Stimulated activated effector memory CD8-positive, alpha-beta T cell treated with anti-CD3 and anti-CD28 coated beads, Interleukin-12 subunit alpha, Interleukin-12 subunit beta, amount 100 ng/mL, for 72 hours (primary cell): Measurements from ENCODE around the gene POC5.
"Not testable (repeated sequence)": the region's sequence is repeated elsewhere in the genome, so short reads cannot be mapped to it uniquely, and the experiment has no call there.

Source experiments
- ATAC-seq: fragments of 150-1000 bp; cut with Tn5 transposase; 2 replicates; pipeline ENCODE4 v1.10.0; 2021
- DNase-seq, 2 donors: peaks; one replicate each; pipeline ENCODE4 v3.0.0; 2021 to 2022; ENCODE audit warnings: low spot score in 2 of 2
- H3K27ac Mint-ChIP-seq: one replicate; pipeline ENCODE4 v1.8.0; 2022; ENCODE audit warnings: mild to moderate bottlenecking, mixed read lengths
- H3K36me3 Mint-ChIP-seq: one replicate; pipeline ENCODE4 v1.8.0; 2022; ENCODE audit warnings: mild to moderate bottlenecking, mixed read lengths
- H3K4me1 Mint-ChIP-seq: one replicate; pipeline ENCODE4 v1.8.0; 2022; ENCODE audit warnings: mixed read lengths
- H3K4me3 Mint-ChIP-seq: one replicate; pipeline ENCODE4 v1.8.0; 2022; ENCODE audit warnings: mild to moderate bottlenecking, mixed read lengths
- H3K9me3 Mint-ChIP-seq: one replicate; pipeline ENCODE4 v1.8.0; 2022; ENCODE audit warnings: mixed read lengths

The POC5 gene, protein sequence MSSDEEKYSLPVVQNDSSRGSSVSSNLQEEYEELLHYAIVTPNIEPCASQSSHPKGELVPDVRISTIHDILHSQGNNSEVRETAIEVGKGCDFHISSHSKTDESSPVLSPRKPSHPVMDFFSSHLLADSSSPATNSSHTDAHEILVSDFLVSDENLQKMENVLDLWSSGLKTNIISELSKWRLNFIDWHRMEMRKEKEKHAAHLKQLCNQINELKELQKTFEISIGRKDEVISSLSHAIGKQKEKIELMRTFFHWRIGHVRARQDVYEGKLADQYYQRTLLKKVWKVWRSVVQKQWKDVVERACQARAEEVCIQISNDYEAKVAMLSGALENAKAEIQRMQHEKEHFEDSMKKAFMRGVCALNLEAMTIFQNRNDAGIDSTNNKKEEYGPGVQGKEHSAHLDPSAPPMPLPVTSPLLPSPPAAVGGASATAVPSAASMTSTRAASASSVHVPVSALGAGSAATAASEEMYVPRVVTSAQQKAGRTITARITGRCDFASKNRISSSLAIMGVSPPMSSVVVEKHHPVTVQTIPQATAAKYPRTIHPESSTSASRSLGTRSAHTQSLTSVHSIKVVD

DNA sequence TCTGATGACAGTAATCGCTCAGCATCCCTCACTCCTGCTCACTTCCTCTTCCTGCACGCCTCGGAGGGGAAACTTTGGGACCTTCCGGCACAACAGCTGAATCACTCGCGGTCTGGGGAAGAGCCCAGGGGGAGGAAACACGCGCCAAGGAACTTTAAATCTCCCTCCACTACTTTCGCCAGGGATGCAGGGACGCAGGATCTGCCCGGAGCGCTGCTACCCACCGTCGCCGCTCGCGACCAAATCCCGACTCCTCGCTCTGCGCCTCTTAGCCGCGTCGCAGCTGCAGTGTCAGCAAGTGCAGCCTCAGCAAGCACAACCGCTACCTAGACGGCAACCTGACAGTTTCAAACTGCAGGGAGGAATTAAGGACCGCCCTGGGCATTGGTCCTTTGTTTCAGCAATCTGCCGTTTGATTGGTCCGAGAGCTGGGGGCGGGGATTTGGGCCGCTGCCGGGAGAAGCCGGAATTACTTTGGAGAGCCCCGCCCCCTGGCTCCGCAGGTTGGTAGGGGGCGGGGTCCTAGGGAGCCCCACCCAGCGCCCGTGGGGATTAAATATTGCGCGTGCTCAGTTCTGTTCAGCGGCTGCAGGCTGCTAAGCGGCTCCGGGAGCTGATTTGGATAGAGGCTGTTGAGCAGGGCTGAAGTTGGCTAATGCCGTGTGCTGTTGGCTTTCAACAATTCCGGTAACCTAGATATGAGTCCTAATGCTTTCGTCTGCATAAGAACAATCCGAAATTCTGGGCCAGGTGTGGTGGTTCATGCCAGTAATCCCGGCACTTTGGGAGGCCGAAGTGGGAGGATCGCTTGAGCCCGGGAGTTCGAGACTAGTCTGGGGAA, at the start of gene POC5:
TSS of gene POC5 (minus strand) at position 356 of the 841 bp plus-strand sequence. CDS start 4,500 bp downstream, outside the sequence.
- peak; percentile 98 for ATAC-seq
- peaks cover 31% of the 10 kb centered on the region for H3K36me3 Mint-ChIP-seq
- H3K4me3 Mint-ChIP-seq: peak within 1 kb of the TSS; percentile 97
- DNase-seq: peak; percentile 92 to 98
- peak within 1 kb of the TSS; percentile 99 for H3K27ac Mint-ChIP-seq
- H3K9me3 Mint-ChIP-seq: no peaks in the 10 kb centered on the region
- H3K4me1 Mint-ChIP-seq: peaks cover 31% of the 10 kb centered on the region

DNA sequence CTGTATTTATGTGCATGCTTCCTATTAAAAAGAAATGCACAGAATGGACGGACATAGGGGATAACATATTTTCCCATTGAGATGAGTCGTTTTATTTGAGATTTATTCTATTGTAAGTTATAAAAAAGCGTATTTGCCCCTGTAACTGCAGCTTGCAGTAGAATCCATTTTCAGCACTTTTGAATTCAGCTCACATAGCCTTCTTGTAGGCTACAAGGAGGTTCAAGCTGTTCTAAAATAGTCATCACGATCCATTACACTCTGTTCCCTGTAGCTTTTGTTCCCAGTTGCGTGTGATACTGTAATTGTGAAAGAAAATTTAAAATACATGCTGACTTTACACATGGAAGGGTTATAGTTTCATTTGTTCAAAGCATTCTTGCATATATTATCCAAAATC, 40.9 kb upstream of the POC5 start:
- DNase-seq (no peak), ATAC-seq (no peak)
- H3K36me3 Mint-ChIP-seq: no peaks in the 10 kb centered on the region
- no peak overlapping the region for H3K27ac Mint-ChIP-seq
- no peak overlapping the region for H3K4me3 Mint-ChIP-seq
- H3K4me1 Mint-ChIP-seq: no peaks in the 10 kb centered on the region
- H3K9me3 Mint-ChIP-seq: no peaks in the 10 kb centered on the region

DNA sequence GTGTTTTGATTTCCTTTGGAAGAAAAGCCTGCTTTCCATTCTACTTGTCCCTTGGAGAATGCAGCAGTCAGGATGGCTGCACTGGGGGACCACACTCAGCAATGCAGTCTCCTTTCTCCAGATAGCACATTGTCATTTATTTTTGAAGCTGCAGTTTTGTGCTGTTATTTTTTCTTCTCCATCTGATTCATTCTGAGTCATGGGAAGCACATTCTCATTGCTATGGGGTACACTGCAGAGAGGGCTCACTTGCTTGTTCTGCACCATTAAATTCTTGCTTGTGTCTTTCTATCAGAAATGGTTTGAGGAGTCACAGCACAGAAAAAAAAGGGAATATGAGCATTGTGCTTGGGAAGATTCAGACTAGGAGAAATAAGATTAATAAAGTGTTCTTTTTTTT, 39.7 kb upstream of the POC5 start:
- no peaks in the 10 kb centered on the region for H3K4me1 Mint-ChIP-seq
- no peak overlapping the region for H3K27ac Mint-ChIP-seq
- no peaks in the 10 kb centered on the region for H3K9me3 Mint-ChIP-seq
- H3K4me3 Mint-ChIP-seq: no peak overlapping the region
- no peaks in the 10 kb centered on the region for H3K36me3 Mint-ChIP-seq
- DNase-seq (no peak), ATAC-seq (no peak)

DNA sequence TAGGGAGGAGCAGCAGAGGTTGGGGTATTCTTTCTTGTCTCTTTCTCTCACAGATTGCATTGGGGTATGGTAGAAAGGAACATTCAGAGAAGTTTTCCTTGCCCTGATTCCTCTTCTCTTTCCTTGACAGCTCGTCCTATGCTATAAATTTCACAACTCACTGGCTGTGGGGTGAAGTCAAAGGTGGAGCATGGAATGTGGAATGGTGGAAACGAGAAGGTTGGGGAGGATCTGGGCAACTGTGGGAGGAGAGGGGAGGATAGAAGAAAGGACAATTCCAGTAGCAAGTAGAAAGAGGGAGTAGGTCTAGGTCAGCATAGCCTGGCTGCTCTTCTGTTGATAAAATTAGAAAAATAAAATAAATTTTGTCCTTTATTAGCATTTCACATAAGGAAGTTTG, 39.0 kb upstream of the POC5 start:
- no peak overlapping the region for H3K27ac Mint-ChIP-seq
- no peaks in the 10 kb centered on the region for H3K4me1 Mint-ChIP-seq
- H3K9me3 Mint-ChIP-seq: no peaks in the 10 kb centered on the region
- ATAC-seq (no peak), DNase-seq (no peak)
- H3K36me3 Mint-ChIP-seq: no peaks in the 10 kb centered on the region
- no peak overlapping the region for H3K4me3 Mint-ChIP-seq

DNA sequence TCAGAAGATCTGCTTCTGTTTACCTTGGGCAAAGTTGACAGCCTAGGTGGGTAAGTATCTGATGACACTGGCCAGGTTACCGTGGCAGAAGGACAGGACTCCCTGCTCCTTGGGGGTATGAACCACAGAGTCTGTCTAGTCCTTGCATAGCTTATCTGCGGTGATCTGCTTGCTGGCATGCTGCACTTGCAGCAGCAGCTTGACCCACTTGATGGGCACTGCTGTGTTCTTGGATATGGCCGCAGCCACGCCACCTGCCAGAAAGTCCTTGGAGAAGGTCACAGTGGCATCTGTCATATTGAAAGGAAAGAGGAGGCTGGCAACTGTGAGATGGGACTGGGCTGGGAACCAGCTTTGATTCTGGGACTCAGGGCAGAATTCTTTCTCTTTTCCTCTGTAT, 35.9 kb upstream of the POC5 start:
- Mint-ChIP-seq H3K4me1 (no peaks in the 10 kb centered on the region), H3K4me3 (no peak overlapping the region), H3K27ac (no peak overlapping the region), H3K9me3 (no peaks in the 10 kb centered on the region), H3K36me3 (no peaks in the 10 kb centered on the region)
- ATAC-seq (no peak), DNase-seq (no peak)

DNA sequence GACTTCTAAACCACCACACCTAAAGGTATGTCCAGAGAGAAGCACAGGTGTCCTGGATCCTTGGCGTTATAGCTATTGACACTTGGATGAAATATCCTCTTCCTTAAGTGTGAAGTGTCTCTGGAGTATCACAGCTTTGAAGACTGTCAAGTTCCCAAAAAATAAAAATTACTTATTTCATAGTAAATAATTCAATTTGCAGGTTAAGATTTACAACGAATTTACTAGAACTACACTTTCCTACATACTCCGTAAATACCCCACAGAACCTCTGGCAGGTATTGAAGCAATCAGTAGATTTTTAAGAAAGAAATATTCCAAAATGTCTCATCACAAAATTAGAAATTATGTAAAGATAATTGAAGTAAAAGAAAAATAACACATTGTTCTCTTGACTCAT, 27.1 kb upstream of the POC5 start:
- H3K4me3 Mint-ChIP-seq: no peak overlapping the region
- H3K27ac Mint-ChIP-seq: no peak overlapping the region
- ATAC-seq (no peak), DNase-seq (no peak)
- no peaks in the 10 kb centered on the region for H3K36me3 Mint-ChIP-seq
- H3K9me3 Mint-ChIP-seq: peaks cover 4% of the 10 kb centered on the region
- H3K4me1 Mint-ChIP-seq: no peaks in the 10 kb centered on the region

DNA sequence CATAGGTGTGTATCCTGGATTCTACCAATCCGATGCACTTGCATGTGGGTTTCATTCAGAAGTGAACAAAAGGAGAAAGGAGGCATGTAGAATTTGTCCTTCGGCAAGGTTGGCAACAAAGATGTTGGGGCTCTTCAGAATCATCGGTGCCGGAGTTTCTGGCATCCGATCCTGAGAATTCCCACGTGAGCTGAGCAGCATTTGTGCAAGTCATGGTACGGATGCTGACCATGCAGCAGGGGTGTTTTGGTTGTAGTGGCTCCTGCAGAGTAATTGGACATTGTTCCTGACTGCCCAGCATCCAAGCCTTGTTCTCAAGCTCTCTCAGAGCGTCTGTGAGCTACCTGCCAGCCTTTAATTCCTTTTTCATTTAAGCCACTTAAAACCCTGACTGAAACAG, 19.0 kb upstream of the POC5 start:
- Mint-ChIP-seq H3K4me1 (no peaks in the 10 kb centered on the region), H3K4me3 (no peak overlapping the region), H3K9me3 (peaks cover 4% of the 10 kb centered on the region), H3K27ac (no peak overlapping the region), H3K36me3 (no peaks in the 10 kb centered on the region)
- no peak for DNase-seq
- ATAC-seq: no peak

DNA sequence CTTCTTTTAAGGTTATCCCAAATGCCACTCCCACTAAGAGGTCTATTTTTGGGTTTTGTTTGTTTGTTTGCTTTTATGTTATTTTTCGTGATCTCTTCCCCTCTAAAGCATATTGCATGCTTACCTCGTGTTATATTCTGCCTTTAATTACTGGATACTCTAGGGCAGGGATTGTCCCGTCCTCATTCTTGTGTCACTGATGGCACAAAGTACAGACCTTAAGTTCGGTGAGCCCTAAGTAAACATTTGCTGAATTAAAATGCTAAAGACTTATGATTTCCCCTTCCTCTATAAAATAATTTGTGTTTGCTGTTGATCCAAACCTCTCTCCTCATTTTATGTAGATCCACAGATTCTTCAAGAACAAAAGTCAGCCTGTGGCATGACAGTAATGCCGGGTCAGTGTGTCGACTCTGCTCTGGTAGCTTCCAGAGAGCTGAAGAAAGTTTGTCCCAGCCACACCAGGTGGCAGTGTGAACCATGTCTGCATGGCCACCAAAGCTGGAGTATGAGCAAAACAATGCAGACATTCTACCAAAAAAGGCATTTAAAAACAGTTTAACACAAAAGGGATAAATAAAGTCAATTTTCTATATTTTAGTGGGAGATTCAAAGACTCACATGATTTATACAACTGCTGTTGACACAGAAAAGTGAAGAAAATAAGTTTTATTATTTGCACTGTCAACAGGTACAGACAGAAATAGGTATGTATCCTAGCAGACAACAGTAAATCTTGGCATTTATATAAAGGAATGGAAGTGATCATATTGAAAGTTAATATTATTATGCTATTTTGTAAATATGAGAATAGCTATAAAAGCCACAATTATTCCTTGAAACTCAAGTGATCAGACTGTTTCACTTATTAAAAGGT, 17.9 kb upstream of the POC5 start:
- DNase-seq (no peak), ATAC-seq (no peak)
- no peaks in the 10 kb centered on the region for H3K36me3 Mint-ChIP-seq
- no peak overlapping the region for H3K27ac Mint-ChIP-seq
- H3K4me1 Mint-ChIP-seq: no peaks in the 10 kb centered on the region
- H3K4me3 Mint-ChIP-seq: no peak overlapping the region
- no peaks in the 10 kb centered on the region for H3K9me3 Mint-ChIP-seq

DNA sequence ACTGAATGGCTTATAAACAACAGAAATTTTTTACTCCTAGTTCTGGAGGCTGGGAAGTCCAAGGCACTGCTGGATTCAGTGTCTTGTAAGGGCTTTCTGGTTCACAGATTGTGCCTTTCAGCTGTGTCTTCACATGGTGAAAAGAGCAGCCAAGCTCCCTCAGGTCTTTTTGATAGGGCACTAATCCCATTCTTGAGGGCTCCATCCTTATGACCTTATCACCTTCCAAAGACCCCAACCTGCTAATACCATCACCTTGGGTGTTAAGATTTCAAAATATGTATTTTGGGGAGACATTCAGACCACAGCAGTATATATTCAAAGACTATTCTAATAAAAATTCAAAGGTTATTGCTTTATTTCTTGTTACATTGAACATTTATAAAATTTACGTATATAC, 16.5 kb upstream of the POC5 start:
- no peak for ATAC-seq
- no peak overlapping the region for H3K4me3 Mint-ChIP-seq
- no peak overlapping the region for H3K27ac Mint-ChIP-seq
- H3K4me1 Mint-ChIP-seq: no peaks in the 10 kb centered on the region
- no peaks in the 10 kb centered on the region for H3K36me3 Mint-ChIP-seq
- no peaks in the 10 kb centered on the region for H3K9me3 Mint-ChIP-seq
- no peak for DNase-seq

DNA sequence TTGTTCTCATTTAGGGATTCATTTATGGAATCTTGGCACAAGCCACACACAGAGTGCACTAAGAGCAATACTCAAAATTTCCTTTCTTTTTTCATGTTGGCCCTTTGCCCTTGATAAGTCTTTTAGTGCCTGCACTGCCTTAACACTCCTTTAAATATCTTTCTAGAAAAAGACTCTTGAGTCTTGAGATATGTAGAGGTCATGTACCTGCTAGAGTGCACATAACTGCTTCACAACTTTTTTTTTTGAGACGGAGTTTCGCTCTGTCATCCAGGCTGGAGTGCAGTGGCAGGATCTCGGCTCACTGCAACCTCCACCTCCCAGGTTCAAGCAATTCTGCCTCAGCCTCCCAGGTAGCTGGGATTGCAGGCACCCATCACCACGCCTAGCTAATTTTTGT, 14.3 kb upstream of the POC5 start:
- not testable (repeated sequence) for H3K27ac Mint-ChIP-seq, H3K9me3 Mint-ChIP-seq, H3K36me3 Mint-ChIP-seq, H3K4me1 Mint-ChIP-seq, H3K4me3 Mint-ChIP-seq, ATAC-seq, DNase-seq

DNA sequence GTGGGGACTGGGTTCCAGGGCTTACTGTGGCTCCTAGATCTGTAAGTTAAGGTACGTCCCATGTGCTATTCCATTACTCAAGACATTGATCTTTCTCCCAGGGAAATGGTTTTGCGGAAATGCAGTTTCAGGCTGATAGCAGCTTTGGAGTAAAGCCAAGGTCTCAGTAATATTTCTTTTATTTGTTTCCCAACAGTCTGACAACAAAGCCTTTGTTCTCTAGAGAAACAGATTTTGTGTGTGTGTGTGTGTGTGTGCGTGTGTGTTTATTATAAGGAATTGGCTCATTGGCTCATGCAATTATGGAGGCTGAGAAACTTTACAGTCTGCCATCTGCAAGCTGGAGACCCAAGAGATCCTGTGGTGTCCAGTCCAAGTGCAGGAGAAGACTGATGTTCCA, 12.1 kb upstream of the POC5 start:
- H3K36me3 Mint-ChIP-seq: no peaks in the 10 kb centered on the region

DNA sequence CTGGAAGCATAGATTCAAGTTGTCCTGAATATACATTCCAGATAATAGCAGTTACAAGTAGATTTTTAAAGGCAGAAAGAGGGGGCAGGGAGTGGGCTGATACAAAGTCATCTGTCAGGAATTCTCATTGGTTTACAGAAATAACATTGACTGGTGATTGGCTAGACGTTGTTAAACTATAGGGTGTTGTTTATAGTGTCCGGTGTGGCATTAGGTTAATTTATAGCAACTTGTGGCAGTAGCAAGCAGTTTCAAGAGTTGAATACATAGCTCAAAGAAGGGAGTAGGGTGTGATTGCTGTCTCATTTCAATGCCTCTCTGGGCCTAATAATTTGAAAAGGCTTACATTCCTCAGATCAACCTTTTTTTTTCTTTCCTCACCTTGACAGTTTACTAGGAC, 10.7 kb upstream of the POC5 start:
- no peaks in the 10 kb centered on the region for H3K36me3 Mint-ChIP-seq
- DNase-seq (no peak), ATAC-seq (no peak)
- H3K9me3 Mint-ChIP-seq: no peaks in the 10 kb centered on the region
- H3K4me3 Mint-ChIP-seq: no peak overlapping the region
- H3K27ac Mint-ChIP-seq: no peak overlapping the region
- no peaks in the 10 kb centered on the region for H3K4me1 Mint-ChIP-seq

More for the DNA sequence above, 12.1 kb upstream of the POC5 start:
- DNase-seq (no peak), ATAC-seq (no peak)
- no peaks in the 10 kb centered on the region for H3K4me1 Mint-ChIP-seq
- no peaks in the 10 kb centered on the region for H3K9me3 Mint-ChIP-seq
- H3K27ac Mint-ChIP-seq: no peak overlapping the region
- H3K4me3 Mint-ChIP-seq: no peak overlapping the region

DNA sequence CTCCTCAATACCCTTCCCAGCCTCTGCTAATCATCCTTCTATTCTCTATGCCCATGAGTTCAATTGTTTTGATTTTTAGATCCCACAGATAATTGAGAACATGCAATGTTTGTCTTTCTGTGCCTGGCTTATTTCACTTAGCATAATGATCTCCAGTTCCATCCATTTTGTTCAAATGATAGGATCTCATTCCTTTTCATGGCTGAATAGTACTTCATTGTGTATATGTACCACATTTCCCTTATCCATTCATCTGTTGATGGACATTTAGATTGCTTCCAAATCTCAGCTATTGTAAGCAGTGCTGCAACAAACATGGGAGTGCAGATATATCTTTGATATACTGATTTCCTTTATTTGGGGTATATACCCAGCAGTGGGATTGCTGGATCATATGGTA, 9.0 kb upstream of the POC5 start:
- H3K4me3 Mint-ChIP-seq, H3K4me1 Mint-ChIP-seq, DNase-seq, ATAC-seq, H3K36me3 Mint-ChIP-seq, H3K27ac Mint-ChIP-seq, H3K9me3 Mint-ChIP-seq: not testable (repeated sequence)

DNA sequence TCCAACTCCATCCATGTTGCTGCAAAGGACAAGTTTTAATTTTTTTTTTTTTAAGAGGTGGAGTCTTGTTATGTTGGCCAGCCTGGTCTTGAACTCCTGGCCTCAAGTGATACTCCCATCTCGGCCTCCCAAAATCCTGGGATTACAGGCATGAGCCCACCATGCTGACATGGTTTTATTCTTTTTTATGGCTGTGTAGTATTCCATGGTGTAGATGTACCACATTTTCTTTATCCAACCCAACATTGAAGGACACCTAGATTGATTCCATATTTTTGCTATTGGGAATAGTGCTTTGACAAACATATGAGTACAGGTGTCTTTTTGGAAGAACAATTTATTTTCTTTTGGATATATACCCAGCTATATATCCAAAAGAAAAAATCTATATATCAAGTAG, 6.1 kb upstream of the POC5 start:
- H3K9me3 Mint-ChIP-seq: no peaks in the 10 kb centered on the region
- no peaks in the 10 kb centered on the region for H3K36me3 Mint-ChIP-seq
- H3K27ac Mint-ChIP-seq: no peak overlapping the region
- ATAC-seq: no peak
- H3K4me1 Mint-ChIP-seq: no peaks in the 10 kb centered on the region
- no peak for DNase-seq
- no peak overlapping the region for H3K4me3 Mint-ChIP-seq

DNA sequence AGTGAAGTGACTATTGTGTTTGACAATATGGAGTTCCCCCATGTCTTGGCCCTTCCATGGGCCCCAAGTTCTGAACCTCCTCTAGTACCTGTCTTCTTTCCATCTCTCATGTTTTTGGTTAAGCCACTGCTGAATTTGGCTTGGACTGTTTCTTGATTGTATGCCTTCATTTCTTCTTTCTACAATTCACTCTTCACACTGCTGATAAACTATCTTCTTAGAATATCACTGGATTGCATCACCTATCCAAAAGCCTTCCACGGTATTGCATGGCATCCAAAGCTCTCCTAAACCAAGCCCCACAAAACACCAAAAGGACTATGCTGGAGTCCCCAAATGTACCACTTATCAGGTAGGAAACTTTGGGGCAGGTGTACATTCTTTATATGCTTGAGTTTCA, 4.3 kb upstream of the POC5 start:
- Mint-ChIP-seq H3K4me1 (peaks cover 1% of the 10 kb centered on the region), H3K4me3 (no peak overlapping the region), H3K9me3 (no peaks in the 10 kb centered on the region), H3K27ac (no peak overlapping the region), H3K36me3 (peaks cover 7% of the 10 kb centered on the region)
- ATAC-seq: no peak
- DNase-seq: no peak
